Sigmoid colon (tissue), 7 donors: ENCODE results near the gene TACC2. TPM values are rescaled to one million over a fixed set of nuclear protein-coding genes. Genes with fewer than 3 reads are reported as not detected.

Experiments used
- DNase-seq: peaks from one replicate; pipeline ENCODE4 v3.0.0-alpha.2; 2019
- H3K27ac ChIP-seq, 4 donors: fragments of 200-600 bp; sonication (generic); one replicate each; pipeline ENCODE4 v1.5.1; 2016 to 2019; ENCODE audit warnings: mild to moderate bottlenecking in 1 of 4
- H3K27me3 ChIP-seq, 3 donors: fragments of 200-600 bp; sonication (generic); one replicate each; pipeline ENCODE4 v1.5.1; 2019; ENCODE audit warnings: mild to moderate bottlenecking in 1 of 3
- H3K36me3 ChIP-seq, 4 donors: fragments of 200-600 bp; sonication (generic); one replicate each; pipeline ENCODE4 v1.5.1; 2016 to 2019
- H3K4me1 ChIP-seq, 4 donors: fragments of 200-600 bp; sonication (generic); one replicate each; pipeline ENCODE4 v1.5.1; 2017 to 2019
- H3K4me3 ChIP-seq, 4 donors: fragments of 200-600 bp; sonication (generic); one replicate each; pipeline ENCODE4 v1.5.1; 2017 to 2019; ENCODE audit warnings: mild to moderate bottlenecking in 2 of 4, moderate library complexity in 1 of 4
- H3K9me3 ChIP-seq, 4 donors: fragments of 200-600 bp in 3 of 4; sonication (generic) in 3 of 4; one replicate each; pipeline versions ENCODE4 v1.5.1 to v1.6.1; 2013 to 2019
- CTCF ChIP-seq, 4 experiments: fragments of 450-650 bp in 3 of 4; fragments of 200-600 bp in 1 of 4; IDR thresholded peaks; one replicate each; pipeline ENCODE4 v1.5.1; 2016 to 2019; ENCODE audit warnings: antibody characterized with exemption in 4 of 4, mild to moderate bottlenecking in 3 of 4, moderate library complexity in 2 of 4
- EP300 ChIP-seq, 4 donors: sonication (generic); formaldehyde crosslinking; IDR thresholded peaks; one replicate each; pipeline ENCODE4 v1.6.1; 2017; ENCODE audit warnings: antibody characterized with exemption in 4 of 4
- POLR2A ChIP-seq, 2 donors: fragments of 450-650 bp; IDR thresholded peaks; one replicate each; pipeline ENCODE4 v1.6.1; 2016; ENCODE audit warnings: antibody characterized with exemption in 2 of 2, mild to moderate bottlenecking in 2 of 2, moderate library complexity in 2 of 2
- POLR2AphosphoS5 ChIP-seq, 4 donors: sonication (generic); formaldehyde crosslinking; IDR thresholded peaks; one replicate each; pipeline ENCODE4 v1.6.1; 2017; ENCODE audit warnings: antibody characterized with exemption in 4 of 4
- WGBS, 2 donors: extraction: QIAGEN DNeasy Blood & Tissue Kit; methylation state at CpG; one replicate each; pipeline ENCODE4 v1.1.7; 2013; 5-methylcytosine and 5-hydroxymethylcytosine counted together
- intact Hi-C: fragments of 100-400 bp; cut with DNase I; formaldehyde crosslinking; loops from one replicate; pipeline ENCODE4 v1.15.1; 2023
- polyA plus RNA-seq, 3 donors: library from polyadenylated mRNA; stranded (reverse); fragments of 200-250 nt; gene quantifications; one replicate each; pipeline ENCODE4 v1.2.3, GENCODE V29; 2013
- total RNA-seq, 4 donors: library from RNA; depleted of rRNA; stranded (reverse); fragments of >200 nt; gene quantifications; one replicate each; pipeline ENCODE4 v1.1.0, GENCODE V29; 2016
- donor health status: healthy with polysubstance abuse.
- donor health status: Bipolar disorder and iron deficiency.
- donor health status: healthy.

The TACC2 gene
- total and polyA plus RNA-seq, 7 donors: 43.7 to 173 (median 71.0) TPM

DNA sequence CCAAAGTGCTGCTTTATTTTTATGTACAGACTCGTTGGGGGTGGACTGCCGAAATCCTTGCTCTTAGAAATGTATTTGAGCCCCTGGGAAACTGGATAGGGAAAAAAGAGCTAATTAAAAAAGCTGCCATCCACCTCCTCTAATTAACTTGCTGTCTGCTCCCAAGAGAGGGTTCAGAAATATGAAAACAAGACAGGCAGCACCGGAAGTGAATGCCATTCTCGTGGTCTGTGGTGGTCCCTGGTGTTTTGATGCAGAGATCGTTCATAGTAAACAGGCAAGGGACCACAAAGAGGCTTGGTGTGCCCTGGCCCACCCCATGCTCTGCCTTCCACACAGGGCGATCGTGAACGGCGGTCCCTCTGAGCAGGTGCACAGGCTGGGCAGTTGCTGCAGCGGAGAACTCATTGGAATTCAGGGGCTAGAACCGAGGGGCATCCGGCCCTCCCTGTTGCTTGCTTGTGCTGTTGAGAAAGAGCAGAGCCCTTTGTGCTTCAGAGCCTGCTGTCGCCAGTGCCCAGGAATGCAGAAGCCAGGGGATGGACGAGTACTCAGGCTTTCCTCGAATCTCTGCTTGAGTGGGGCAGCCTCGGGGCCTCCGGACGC is 203.1 kb downstream of the TACC2 start:
- TF ChIP-seq CTCF (IDR thresholded peaks at IDR 0.05) (no peak), POLR2AphosphoS5 (IDR thresholded peaks at IDR 0.05) (peak in 3 of 4 donors; percentile 58 to 86 (median 69)), EP300 (IDR thresholded peaks at IDR 0.05) (peak in 1 of 4 donors; percentile 39), POLR2A (IDR thresholded peaks at IDR 0.05) (no peak)
- Histone ChIP-seq H3K27ac (peak overlapping the region; percentile 57 to 82 (median 77)), H3K4me3 (peak overlapping the region in 1 of 4 donors; percentile 9), H3K4me1 (peaks cover 0 to 67% (median 46%) of the 10 kb centered on the region in 4 donors), H3K9me3 (no peaks in the 10 kb centered on the region), H3K36me3 (peaks cover 0 to 21% (median 6%) of the 10 kb centered on the region in 4 donors), H3K27me3 (no peaks in the 10 kb centered on the region)
- WGBS, 2 donors: 83 to 94% methylated on average over 18 of the region's 18 CpGs
- intact Hi-C loops: loop anchor here (5.0 kb wide), 1 partner anchor 50 kb away; no protein-coding TSS in a partner anchor
- DNase-seq: peak; percentile 75

DNA sequence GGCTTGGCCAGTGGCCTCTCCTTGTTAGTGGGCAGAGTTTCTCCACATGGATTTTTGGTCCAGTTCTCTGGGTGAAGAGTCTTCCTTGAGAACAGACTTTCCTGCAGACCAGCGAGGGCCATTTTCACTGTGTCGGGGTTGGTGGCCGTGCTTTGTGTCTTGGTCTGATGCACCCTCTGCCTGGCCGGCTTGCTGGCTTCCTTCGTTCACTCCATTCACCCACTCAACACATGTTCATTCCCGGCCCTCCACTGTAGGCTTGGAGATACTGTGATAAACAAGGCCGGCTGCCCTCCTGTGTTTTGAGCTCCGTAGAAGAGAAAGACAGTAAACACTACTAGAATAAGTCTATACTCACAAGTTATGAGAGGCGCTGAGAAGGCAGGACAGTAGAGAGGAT is 205.3 kb downstream of the TACC2 start:
- Histone ChIP-seq H3K4me1 (peaks cover 0 to 48% (median 35%) of the 10 kb centered on the region in 4 donors), H3K9me3 (no peaks in the 10 kb centered on the region), H3K4me3 (no peak overlapping the region), H3K27ac (no peak overlapping the region), H3K36me3 (peaks cover 6 to 19% (median 8%) of the 10 kb centered on the region in 4 donors), H3K27me3 (no peaks in the 10 kb centered on the region)
- WGBS, 2 donors: 97% methylated on average over 9 of the region's 9 CpGs
- TF ChIP-seq CTCF (IDR thresholded peaks at IDR 0.05): no peak
- no peak for DNase-seq
- intact Hi-C loops: loop anchor here (5.0 kb wide), 1 partner anchor 52 kb away; no protein-coding TSS in a partner anchor

DNA sequence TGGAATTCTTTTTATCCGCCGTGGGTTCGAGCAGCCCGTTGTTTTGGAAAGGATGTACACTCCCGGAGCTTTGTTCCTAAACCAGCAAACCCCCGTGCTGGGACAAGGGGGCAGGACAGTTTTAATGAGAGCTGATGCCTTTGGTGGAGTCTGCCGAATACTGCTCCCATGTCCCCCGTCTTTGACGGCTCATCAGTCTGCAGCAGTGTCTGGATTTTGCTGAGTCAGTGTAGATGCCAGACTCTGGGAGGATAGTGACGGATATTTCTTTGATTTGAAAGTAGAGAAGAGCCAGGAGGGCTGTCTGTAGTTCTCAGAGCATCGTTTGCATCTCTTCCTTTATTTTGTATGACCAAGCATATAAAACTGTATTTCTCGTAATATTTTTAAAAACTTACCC is 207.3 kb downstream of the TACC2 start:
- Histone ChIP-seq H3K9me3 (no peaks in the 10 kb centered on the region), H3K36me3 (peaks cover 6 to 36% (median 15%) of the 10 kb centered on the region in 4 donors), H3K27ac (no peak overlapping the region), H3K27me3 (no peaks in the 10 kb centered on the region), H3K4me1 (peaks cover 0 to 29% (median 17%) of the 10 kb centered on the region in 4 donors), H3K4me3 (no peak overlapping the region)
- WGBS, 2 donors: 92 to 94% methylated on average over 12 of the region's 12 CpGs
- TF ChIP-seq POLR2A (IDR thresholded peaks at IDR 0.05): no peak
- TF ChIP-seq CTCF (IDR thresholded peaks at IDR 0.05): no peak
- no peak for TF ChIP-seq POLR2AphosphoS5 (IDR thresholded peaks at IDR 0.05)
- intact Hi-C loops: no loop called here
- DNase-seq: no peak

GRCh38 chr10:122197611-122198222 is 208.8 kb downstream of the TACC2 start:
- Histone ChIP-seq H3K4me3 (no peak overlapping the region), H3K36me3 (peaks cover 6 to 42% (median 17%) of the 10 kb centered on the region in 4 donors), H3K27me3 (no peaks in the 10 kb centered on the region), H3K9me3 (no peaks in the 10 kb centered on the region), H3K27ac (no peak overlapping the region), H3K4me1 (peaks cover 0 to 14% (median 2%) of the 10 kb centered on the region in 4 donors)
- DNase-seq: no peak
- 82 to 90% methylated on average over 13 of the region's 13 CpGs for WGBS, 2 donors
- no peak for TF ChIP-seq POLR2A (IDR thresholded peaks at IDR 0.05)
- no peak for TF ChIP-seq POLR2AphosphoS5 (IDR thresholded peaks at IDR 0.05)
- intact Hi-C loops: no loop called here

- 95 to 97% methylated on average over 12 of the region's 12 CpGs for WGBS, 2 donors
- Histone ChIP-seq H3K27me3 (no peaks in the 10 kb centered on the region), H3K4me1 (peaks cover 0 to 6% (median 0%) of the 10 kb centered on the region in 4 donors), H3K27ac (no peak overlapping the region), H3K36me3 (peaks cover 6 to 42% (median 17%) of the 10 kb centered on the region in 4 donors), H3K4me3 (no peak overlapping the region), H3K9me3 (no peaks in the 10 kb centered on the region)
- intact Hi-C loops: no loop called here
- no peak for DNase-seq
- TF ChIP-seq POLR2AphosphoS5 (IDR thresholded peaks at IDR 0.05): no peak
- no peak for TF ChIP-seq CTCF (IDR thresholded peaks at IDR 0.05)
- TF ChIP-seq EP300 (IDR thresholded peaks at IDR 0.05): no peak
- no peak for TF ChIP-seq POLR2A (IDR thresholded peaks at IDR 0.05)
These were observed 209.7 kb downstream of the TACC2 start for GRCh38 chr10:122198631-122199030.
